ENCODE measurements around the gene CMTM6.

GRCh38 chr3:32450992-32451659, 51.5 kb downstream of the CMTM6 start:
- no peak for TF ChIP-seq CTCF (optimal IDR thresholded peaks at IDR 0.05 in 1 of 3, IDR thresholded peaks at IDR 0.05 in 1 of 3, conservative IDR thresholded peaks at IDR 0.05 in 1 of 3; ENCODE audit: extremely low read depth in 1 of 3, insufficient read depth in 2 of 3, low read length in 3 of 3)
- TF ChIP-seq EZH2 (IDR thresholded peaks at IDR 0.05; ENCODE audit: low read length) = no peak
